Mucosa of descending colon (tissue), 3 donors: ENCODE data around the gene SETD1B. TPM values are rescaled to one million over a fixed set of nuclear protein-coding genes. Genes with fewer than 3 reads are reported as not detected.

Experiments used
- ATAC-seq: fragments of 200-7000 bp; cut with Tn5 transposase; one replicate; pipeline ENCODE4 v1.9.1; 2020; ENCODE audit warnings: mild to moderate bottlenecking, moderate library complexity
- DNase-seq, 3 donors: peaks; one replicate each; pipeline ENCODE4 v3.0.0-alpha.2; 2020
- H3K36me3 ChIP-seq: fragments of 200-600 bp; one replicate; pipeline ENCODE4 v1.8.0; 2021; ENCODE audit warnings: low read depth, mild to moderate bottlenecking
- H3K4me1 ChIP-seq: fragments of 200-600 bp; one replicate; pipeline ENCODE4 v1.8.0; 2021; ENCODE audit warnings: low read depth, mild to moderate bottlenecking
- H3K4me3 ChIP-seq: fragments of 200-600 bp; one replicate; pipeline ENCODE4 v1.8.0; 2021; ENCODE audit warnings: mild to moderate bottlenecking
- H3K9me3 ChIP-seq: fragments of 200-600 bp; one replicate; pipeline ENCODE4 v1.8.0; 2021; ENCODE audit warnings: mild to moderate bottlenecking
- intact Hi-C, 2 donors: fragments of 100-400 bp; cut with DNase I in 1 of 2; cut with micrococcal nuclease in 1 of 2; formaldehyde crosslinking; loops; one replicate each; pipeline versions ENCODE4 v1.11.0 to v1.11.1; 2022; cut with DNase I, micrococcal nuclease
- total RNA-seq, 3 donors: library from RNA; stranded (reverse); fragmentation: NEBNext Ultra II Directional in 2 of 3; extraction: Animal tissue kit (Norgen Biotek cat#: 25700) in 2 of 3; gene quantifications; one replicate each; pipeline versions ENCODE4 v1.2.1 to v1.2.4, GENCODE V29; 2021 to 2023
- TF ChIP-seq, protein P1 (sequence below): fragments of 200-600 bp; IDR thresholded peaks from one replicate; pipeline ENCODE4 v1.8.0; 2022; ENCODE audit warnings: antibody characterized with exemption, mild to moderate bottlenecking
- donor health status: DM: no; HTN: no; CAD: no; lungs with moderate emphysema.
- donor health status: DM: no; HTN: no; CAD: no.
- donor health status: DM: no; HTN: yes; CAD: no.

Gene SETD1B
- total RNA-seq, 3 donors from 2014 or later: 23.8 to 38.3 (median 27.5) TPM

GRCh38 chr12:121826318-121827150 lies 22.7 kb downstream of the SETD1B start:
- TF ChIP-seq, protein P1, sequence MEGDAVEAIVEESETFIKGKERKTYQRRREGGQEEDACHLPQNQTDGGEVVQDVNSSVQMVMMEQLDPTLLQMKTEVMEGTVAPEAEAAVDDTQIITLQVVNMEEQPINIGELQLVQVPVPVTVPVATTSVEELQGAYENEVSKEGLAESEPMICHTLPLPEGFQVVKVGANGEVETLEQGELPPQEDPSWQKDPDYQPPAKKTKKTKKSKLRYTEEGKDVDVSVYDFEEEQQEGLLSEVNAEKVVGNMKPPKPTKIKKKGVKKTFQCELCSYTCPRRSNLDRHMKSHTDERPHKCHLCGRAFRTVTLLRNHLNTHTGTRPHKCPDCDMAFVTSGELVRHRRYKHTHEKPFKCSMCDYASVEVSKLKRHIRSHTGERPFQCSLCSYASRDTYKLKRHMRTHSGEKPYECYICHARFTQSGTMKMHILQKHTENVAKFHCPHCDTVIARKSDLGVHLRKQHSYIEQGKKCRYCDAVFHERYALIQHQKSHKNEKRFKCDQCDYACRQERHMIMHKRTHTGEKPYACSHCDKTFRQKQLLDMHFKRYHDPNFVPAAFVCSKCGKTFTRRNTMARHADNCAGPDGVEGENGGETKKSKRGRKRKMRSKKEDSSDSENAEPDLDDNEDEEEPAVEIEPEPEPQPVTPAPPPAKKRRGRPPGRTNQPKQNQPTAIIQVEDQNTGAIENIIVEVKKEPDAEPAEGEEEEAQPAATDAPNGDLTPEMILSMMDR: no peak
- no peaks in the 10 kb centered on the region for H3K4me1 ChIP-seq
- H3K4me3 ChIP-seq: no peak overlapping the region
- DNase-seq (peak in 1 of 3 donors; percentile 41), ATAC-seq (no peak)
- peaks cover 8% of the 10 kb centered on the region for H3K36me3 ChIP-seq
- intact Hi-C loops: no loop called here
- no peaks in the 10 kb centered on the region for H3K9me3 ChIP-seq

GRCh38 chr12:121827351-121828099 lies 23.7 kb downstream of the SETD1B start:
- Histone ChIP-seq H3K36me3 (peaks cover 8% of the 10 kb centered on the region), H3K9me3 (no peaks in the 10 kb centered on the region), H3K4me3 (no peak overlapping the region), H3K4me1 (no peaks in the 10 kb centered on the region)
- TF ChIP-seq, protein P1: no peak
- peak in 1 of 3 donors; percentile 2 for DNase-seq
- ATAC-seq: no peak
- intact Hi-C loops: no loop called here

DNA sequence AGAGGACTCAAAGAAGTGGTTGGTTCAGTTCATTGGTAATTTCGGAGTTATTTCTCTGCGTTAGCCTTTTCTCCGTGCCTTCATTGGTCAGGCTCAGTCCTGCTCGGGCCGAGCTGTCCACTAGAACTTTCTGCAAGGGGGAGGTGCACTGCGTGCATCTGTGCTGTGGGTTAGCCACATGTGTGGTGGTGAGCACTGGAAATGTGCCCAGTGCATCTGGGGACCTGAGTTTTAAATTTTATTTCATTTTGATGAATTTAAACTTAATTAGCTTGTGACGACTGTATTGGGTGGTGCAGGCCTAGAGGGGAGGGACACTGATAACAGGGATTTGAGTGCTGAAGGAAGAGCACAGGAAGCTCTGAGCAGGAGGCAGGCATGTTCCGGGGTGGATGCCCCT lies 24.5 kb downstream of the SETD1B start:
- ATAC-seq (no peak), DNase-seq (no peak)
- no peaks in the 10 kb centered on the region for H3K9me3 ChIP-seq
- H3K36me3 ChIP-seq: peaks cover 8% of the 10 kb centered on the region
- H3K4me1 ChIP-seq: no peaks in the 10 kb centered on the region
- intact Hi-C loops: no loop called here
- TF ChIP-seq, protein P1: no peak
- H3K4me3 ChIP-seq: no peak overlapping the region

DNA sequence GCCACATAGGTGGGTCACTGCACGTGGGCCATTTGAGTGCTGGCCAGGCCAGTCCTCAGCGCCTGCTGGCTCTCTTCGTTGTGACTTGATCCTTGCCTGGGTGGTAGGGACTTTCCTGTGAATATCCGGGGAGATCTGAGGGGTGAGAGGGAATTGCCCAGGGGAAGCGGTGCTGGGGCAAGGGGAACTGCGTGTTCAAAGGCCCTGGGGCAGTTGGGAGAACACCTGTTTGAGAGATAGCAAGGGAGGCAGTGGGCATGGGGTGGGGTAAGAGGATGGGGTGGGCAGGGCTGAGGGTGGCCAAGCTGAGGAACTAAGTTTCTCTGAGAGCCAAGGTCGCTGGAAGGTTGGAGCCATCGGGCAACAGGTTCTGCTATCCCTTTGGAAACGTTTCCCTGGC lies 25.0 kb downstream of the SETD1B start:
- peaks cover 8% of the 10 kb centered on the region for H3K36me3 ChIP-seq
- intact Hi-C loops: no loop called here

DNA sequence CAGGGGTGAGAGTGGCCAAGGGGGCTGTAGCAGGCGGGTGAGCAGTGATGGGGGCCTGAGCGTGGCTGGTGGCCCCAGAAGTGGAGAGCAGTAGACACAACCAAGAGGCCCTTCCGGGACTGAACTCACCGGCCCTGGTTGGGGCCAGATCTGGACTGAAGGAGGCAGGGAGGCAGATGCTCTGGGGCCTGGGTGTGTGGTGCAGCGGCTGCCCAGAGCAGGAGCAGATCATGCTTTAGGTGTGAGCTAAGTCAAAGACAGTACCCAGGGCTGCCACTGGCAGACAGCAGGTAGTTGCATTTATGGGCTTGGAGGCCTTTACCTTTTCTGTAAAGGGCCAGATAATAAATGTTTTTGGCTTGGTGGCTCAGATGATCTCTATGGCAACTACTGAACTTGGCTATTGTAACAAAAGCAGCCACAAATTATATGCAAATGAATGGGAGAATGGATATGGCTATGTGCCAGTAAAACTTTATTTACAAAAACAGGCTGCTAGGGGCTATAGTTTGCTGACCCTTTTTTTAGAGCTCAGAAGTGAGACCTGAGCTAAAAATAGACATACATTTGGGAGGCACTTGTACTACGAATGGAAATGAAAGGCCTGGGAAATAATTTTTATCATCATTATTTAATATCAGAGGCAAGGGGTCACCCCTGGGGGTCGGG lies 25.6 kb downstream of the SETD1B start:
- intact Hi-C loops: no loop called here
- Histone ChIP-seq H3K9me3 (no peaks in the 10 kb centered on the region), H3K4me1 (no peaks in the 10 kb centered on the region), H3K36me3 (peaks cover 8% of the 10 kb centered on the region), H3K4me3 (no peak overlapping the region)
- DNase-seq (no peak), ATAC-seq (no peak)
- TF ChIP-seq, protein P1: no peak

More for the DNA sequence above, 25.0 kb downstream of the SETD1B start:
- H3K9me3 ChIP-seq: no peaks in the 10 kb centered on the region
- no peak overlapping the region for H3K4me3 ChIP-seq
- no peaks in the 10 kb centered on the region for H3K4me1 ChIP-seq
- ATAC-seq (no peak), DNase-seq (no peak)
- TF ChIP-seq, protein P1: no peak
